SKM-1 (cell line): ENCODE measurements around the gene SPHK1.

Experiments
- DNase-seq: peaks from one replicate; lab custom pipeline; 2025; ENCODE audit not compliant: unreplicated experiment; lab: John Stamatoyannopoulos, UW

SPHK1 gene

GRCh38 chr17:76431509-76431908 is 47.1 kb downstream of the SPHK1 start:
- DNase-seq: no peak

DNA sequence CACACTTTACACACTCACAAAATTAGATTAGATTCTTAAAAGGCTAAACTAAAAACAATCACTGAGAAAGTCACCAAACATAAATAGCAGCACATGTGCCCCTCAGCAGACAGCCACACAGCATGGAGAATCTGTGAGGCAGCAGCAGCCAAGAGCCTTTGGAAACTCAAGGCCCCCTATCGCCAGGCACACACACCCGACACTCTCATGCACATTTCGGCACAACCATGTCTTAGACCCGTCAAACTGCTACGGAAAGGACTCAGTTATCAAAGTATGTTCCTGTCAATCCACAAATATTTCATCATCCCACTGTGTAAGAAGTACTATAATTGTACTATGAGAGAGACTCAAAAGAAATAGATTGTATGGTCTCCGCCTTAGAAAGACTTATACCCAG is 47.6 kb downstream of the SPHK1 start:
- no peak for DNase-seq

DNA sequence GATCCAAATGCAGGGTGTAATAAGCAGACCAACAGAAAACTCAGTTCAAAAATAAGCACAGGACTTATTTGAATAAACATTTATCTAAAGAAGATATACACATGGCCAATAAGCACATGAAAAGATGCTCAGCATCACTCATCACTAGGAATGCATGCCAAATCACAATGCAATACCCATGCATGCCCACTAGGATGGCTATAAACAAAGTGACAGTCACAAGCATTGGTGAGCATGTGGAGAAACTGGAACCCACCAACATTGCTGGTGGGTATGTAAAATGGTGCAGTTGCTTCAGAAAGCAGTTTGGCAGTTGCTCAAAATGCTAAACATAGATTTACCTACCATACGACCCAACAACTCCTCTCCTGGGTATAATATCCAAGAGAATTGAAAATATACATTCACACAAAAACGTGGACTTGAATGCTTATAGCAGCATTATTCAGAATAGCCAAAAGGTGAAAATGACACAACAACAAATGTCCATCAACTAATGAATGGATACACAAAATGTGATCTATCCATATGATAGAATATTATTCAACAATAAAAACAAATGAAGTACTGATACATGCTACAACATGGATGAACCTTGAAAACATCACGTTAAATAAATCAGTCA is 48.4 kb downstream of the SPHK1 start:
- no peak for DNase-seq

- DNase-seq: no peak
Measured at GRCh38 chr17:76433693-76434092, 49.3 kb downstream of the SPHK1 start.

GRCh38 chr17:76434870-76435269 is 50.5 kb downstream of the SPHK1 start:
- DNase-seq: no peak

GRCh38 chr17:76435751-76436150 is 51.3 kb downstream of the SPHK1 start:
- no peak for DNase-seq
